HUES48 (cell line): Measurements from ENCODE around the gene CLNK.

Source experiments
- H3K27ac ChIP-seq: one replicate; pipeline ENCODE4 v1.7.0; 2013; ENCODE audit warnings: low read depth, low read length, inconsistent platforms
- H3K27me3 ChIP-seq: 2 replicates; pipeline ENCODE4 v1.6.1; 2013; ENCODE audit warnings: mild to moderate bottlenecking, low read length; ENCODE audit not compliant: control insufficient read depth, insufficient read depth
- H3K36me3 ChIP-seq: 2 replicates; pipeline ENCODE4 v1.6.1; 2013; ENCODE audit warnings: low read length; ENCODE audit not compliant: control insufficient read depth, insufficient read depth
- H3K4me1 ChIP-seq: 2 replicates; pipeline ENCODE4 v1.6.1; 2013; ENCODE audit warnings: mild to moderate bottlenecking, low read length; ENCODE audit not compliant: control insufficient read depth, insufficient read depth
- H3K4me3 ChIP-seq: 2 replicates; pipeline ENCODE4 v1.5.1; 2013; ENCODE audit warnings: mild to moderate bottlenecking, low read depth, low read length
- H3K9ac ChIP-seq: 2 replicates; pipeline ENCODE4 v1.6.1; 2013; ENCODE audit warnings: mild to moderate bottlenecking, low read depth, low read length, moderate library complexity
- H3K9me3 ChIP-seq: 2 replicates; pipeline ENCODE4 v1.6.1; 2013; ENCODE audit warnings: low read length; ENCODE audit not compliant: control insufficient read depth, insufficient read depth

Gene CLNK

DNA sequence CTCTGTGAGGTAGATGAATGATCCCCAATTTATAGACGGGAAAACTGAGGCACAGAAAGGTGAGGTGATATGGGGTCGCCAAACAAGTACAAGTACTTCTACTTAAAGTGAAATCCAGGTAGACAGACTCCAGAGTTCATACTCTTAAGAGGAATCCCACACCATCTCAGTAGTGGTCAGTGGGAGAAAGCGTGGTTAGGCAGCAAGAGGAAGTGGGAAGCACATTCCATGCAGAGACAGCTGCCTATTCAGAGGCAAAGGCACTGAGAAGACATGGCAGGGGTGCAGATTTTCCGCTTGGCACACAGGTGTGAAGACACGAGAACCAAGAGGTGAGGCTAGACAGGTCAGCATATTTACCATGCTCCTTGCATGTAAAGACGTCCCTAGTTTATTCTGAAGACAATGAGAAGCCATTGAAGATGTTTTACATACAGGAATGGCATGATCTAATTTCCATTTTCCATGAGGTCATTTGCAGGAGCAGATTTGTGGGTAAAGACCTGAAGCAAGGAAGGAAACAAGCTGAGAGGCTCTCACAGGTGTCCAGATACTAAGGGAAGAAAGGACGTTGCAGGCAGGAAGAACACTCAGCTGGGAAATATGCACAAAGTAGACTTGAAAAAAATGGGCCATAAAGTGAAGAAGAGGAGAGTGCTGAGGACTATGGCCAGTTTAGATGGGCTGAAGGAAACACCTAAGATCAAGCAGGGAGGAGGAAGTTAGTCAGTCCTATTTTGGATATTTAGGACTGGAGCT, 17.3 kb upstream of the CLNK start:
- H3K4me3 ChIP-seq, result no peak overlapping the region
- H3K36me3 ChIP-seq, result no peaks in the 10 kb centered on the region
- H3K9me3 ChIP-seq, result no peaks in the 10 kb centered on the region
- H3K4me1 ChIP-seq, result peaks cover 3% of the 10 kb centered on the region; the same call in 1 of the 2 replicates
- no peaks in the 10 kb centered on the region for H3K27me3 ChIP-seq
- H3K27ac ChIP-seq, result no peak overlapping the region
- no peak overlapping the region for H3K9ac ChIP-seq

DNA sequence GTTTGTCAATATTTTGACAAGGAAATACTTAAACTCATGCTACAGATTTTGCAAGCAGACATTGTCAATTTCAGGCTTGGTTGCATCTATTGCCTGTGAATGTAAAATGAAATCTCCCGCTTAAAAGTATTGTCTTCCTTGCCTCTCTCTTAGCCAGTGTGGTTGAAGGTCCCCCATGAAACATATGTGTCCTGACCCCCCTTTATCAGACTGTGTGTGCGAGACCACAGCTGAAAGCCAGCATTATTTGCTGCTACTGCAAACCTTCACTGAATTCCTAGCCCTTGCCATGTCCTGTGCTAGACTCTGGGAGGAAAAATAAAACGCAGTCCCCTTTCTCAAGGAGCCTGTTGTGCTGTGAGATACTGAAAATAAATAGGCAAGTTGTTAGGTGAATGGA, 16.6 kb upstream of the CLNK start:
- H3K27ac ChIP-seq, result no peak overlapping the region
- H3K9me3 ChIP-seq, result no peaks in the 10 kb centered on the region
- no peaks in the 10 kb centered on the region for H3K36me3 ChIP-seq
- H3K4me1 ChIP-seq, result peaks cover 3% of the 10 kb centered on the region; the same call in 1 of the 2 replicates
- no peak overlapping the region for H3K4me3 ChIP-seq
- no peak overlapping the region for H3K9ac ChIP-seq
- H3K27me3 ChIP-seq, result no peaks in the 10 kb centered on the region

DNA sequence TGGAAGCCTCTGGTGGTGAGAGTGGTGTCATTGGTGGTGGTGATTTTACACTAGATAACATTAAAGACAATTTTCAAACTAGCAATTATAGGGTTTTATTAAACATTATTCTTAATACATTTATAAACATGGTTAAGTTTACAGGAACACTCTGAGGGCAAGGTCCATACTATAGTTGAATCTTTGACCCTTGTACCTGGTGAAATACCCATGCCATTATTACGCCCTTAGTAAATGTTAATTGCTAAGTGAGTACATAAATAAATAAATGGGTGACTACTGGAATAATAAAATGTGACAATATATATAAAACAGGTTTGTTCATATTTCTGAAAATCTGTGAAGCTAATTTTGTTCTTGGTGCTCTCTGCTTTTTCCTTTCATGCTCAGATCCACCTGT, 13.6 kb upstream of the CLNK start:
- H3K27me3 ChIP-seq, result no peaks in the 10 kb centered on the region
- H3K9ac ChIP-seq, result no peak overlapping the region
- H3K4me1 ChIP-seq, result peaks cover 3% of the 10 kb centered on the region; the same call in 1 of the 2 replicates
- H3K27ac ChIP-seq, result no peak overlapping the region
- H3K9me3 ChIP-seq, result no peaks in the 10 kb centered on the region
- no peaks in the 10 kb centered on the region for H3K36me3 ChIP-seq
- H3K4me3 ChIP-seq, result no peak overlapping the region

- Histone ChIP-seq H3K4me3 (no peak overlapping the region), H3K27me3 (no peaks in the 10 kb centered on the region), H3K9me3 (no peaks in the 10 kb centered on the region), H3K4me1 (peaks cover 3% of the 10 kb centered on the region; the same call in 1 of the 2 replicates), H3K36me3 (no peaks in the 10 kb centered on the region), H3K27ac (no peak overlapping the region), H3K9ac (no peak overlapping the region)
Measured at GRCh38 chr4:10697086-10697485, 12.5 kb upstream of the CLNK start.

DNA sequence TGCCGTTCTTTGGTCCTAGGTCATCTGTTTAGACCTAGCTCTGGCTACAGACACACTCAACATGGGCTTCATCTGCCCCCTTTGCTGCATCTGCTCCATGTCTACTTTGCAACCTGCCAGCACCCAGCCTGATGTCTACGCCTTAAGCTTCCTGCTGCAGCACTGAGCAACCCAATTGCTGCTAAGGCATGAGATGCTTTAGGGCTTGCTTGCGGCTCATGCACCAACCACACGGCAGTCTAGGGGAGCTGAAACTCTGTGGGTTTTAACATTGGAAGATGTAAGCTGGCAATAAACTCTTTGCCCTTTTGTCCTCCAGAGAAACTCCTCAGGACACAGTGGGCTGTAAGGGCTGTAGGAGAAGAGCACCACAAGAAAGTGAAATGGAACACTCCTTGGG, 11.7 kb upstream of the CLNK start:
- H3K27ac ChIP-seq, result no peak overlapping the region
- no peaks in the 10 kb centered on the region for H3K27me3 ChIP-seq
- H3K9ac ChIP-seq, result no peak overlapping the region
- H3K4me1 ChIP-seq, result no peaks in the 10 kb centered on the region
- no peaks in the 10 kb centered on the region for H3K9me3 ChIP-seq
- no peak overlapping the region for H3K4me3 ChIP-seq
- H3K36me3 ChIP-seq, result no peaks in the 10 kb centered on the region

GRCh38 chr4:10694828-10695209, 10.3 kb upstream of the CLNK start:
- H3K27me3 ChIP-seq, result no peaks in the 10 kb centered on the region
- H3K9me3 ChIP-seq, result no peaks in the 10 kb centered on the region
- no peak overlapping the region for H3K4me3 ChIP-seq
- no peak overlapping the region for H3K9ac ChIP-seq
- no peak overlapping the region for H3K27ac ChIP-seq
- no peaks in the 10 kb centered on the region for H3K36me3 ChIP-seq
- H3K4me1 ChIP-seq, result no peaks in the 10 kb centered on the region

DNA sequence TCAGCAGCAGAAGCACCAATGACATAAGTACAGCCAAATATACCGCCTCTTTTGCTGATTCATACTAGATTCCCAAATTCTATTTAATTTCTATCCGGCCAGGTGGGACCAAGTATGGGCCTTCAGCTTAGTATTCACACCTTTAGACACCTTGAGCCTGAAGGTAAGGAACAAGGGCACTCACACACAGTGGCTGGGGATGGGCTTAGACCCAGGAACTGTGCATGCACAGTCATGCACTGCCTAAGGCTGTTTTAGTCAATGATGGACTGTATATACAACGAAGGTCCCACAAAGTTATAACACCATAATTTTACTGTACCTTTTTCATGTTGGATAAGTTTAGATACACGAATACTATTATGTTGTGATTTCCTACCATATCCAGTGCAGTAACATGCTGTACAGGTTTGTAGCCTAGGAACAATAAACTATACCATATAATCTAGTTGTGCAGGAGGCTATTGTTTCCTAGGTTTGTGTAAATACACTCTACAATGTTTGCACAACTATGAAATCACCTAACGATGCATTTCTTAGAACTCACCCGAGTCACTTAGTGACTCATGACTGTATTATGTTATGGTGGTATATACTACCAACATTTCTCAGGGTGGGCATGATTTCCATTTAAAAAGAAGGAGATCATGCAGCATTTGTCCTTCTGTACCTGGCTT, 9.7 kb upstream of the CLNK start:
- no peak overlapping the region for H3K9ac ChIP-seq
- H3K4me3 ChIP-seq, result no peak overlapping the region
- H3K27me3 ChIP-seq, result no peaks in the 10 kb centered on the region
- no peak overlapping the region for H3K27ac ChIP-seq
- no peaks in the 10 kb centered on the region for H3K36me3 ChIP-seq
- no peaks in the 10 kb centered on the region for H3K4me1 ChIP-seq
- no peaks in the 10 kb centered on the region for H3K9me3 ChIP-seq

DNA sequence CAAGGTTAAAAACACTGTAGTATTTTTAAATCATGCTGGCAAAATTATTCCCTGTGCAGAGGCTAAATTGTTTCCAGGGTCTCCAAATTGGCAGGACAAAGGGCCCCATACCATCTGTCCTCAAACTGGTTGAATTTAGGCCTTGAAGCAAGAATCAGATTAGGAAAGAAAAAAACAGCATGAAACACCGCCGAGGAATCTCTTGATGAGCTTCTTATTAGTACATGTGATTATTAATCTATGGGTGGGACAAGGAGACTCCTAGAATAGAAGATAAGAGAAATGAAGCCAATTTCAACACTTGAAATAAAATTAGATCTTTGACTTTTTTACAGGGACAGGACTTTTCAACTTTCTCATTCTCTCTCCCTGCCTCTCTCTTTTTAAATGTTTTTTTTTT, 7.1 kb upstream of the CLNK start:
- no peaks in the 10 kb centered on the region for H3K27me3 ChIP-seq
- no peak overlapping the region for H3K9ac ChIP-seq
- H3K27ac ChIP-seq, result no peak overlapping the region
- no peaks in the 10 kb centered on the region for H3K36me3 ChIP-seq
- no peaks in the 10 kb centered on the region for H3K9me3 ChIP-seq
- H3K4me1 ChIP-seq, result peaks cover 7% of the 10 kb centered on the region; the same call in 1 of the 2 replicates
- no peak overlapping the region for H3K4me3 ChIP-seq

GRCh38 chr4:10690185-10690907, 5.8 kb upstream of the CLNK start:
- Histone ChIP-seq H3K27ac (no peak overlapping the region), H3K36me3 (no peaks in the 10 kb centered on the region)

DNA sequence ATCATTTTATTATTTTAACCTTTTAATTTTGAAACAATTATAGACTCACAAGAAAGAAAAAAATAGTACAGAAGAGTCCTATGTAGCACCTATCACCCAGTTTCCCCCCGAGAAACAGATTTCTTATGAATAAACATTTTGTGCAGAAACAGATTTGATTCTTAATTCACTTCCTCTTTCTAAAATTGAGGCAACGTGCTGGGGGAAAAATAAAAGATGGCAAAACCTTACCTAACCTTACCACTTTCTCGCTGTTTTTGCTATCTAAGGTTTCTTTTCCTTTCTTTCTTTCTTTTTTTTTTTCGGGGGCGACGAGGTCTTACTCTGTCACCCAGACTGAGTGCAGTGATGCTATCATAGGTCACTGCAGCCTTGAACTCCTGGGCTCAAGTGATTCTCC, 4.3 kb upstream of the CLNK start:
- Histone ChIP-seq H3K4me1 (peaks cover 7% of the 10 kb centered on the region; the same call in 1 of the 2 replicates), H3K27ac (no peak overlapping the region), H3K9ac (no peak overlapping the region), H3K27me3 (no peaks in the 10 kb centered on the region), H3K36me3 (no peaks in the 10 kb centered on the region), H3K9me3 (no peaks in the 10 kb centered on the region), H3K4me3 (no peak overlapping the region)

More at GRCh38 chr4:10690185-10690907, 5.8 kb upstream of the CLNK start:
- H3K4me3 ChIP-seq, result no peak overlapping the region
- no peaks in the 10 kb centered on the region for H3K27me3 ChIP-seq
- no peak overlapping the region for H3K9ac ChIP-seq
- H3K9me3 ChIP-seq, result no peaks in the 10 kb centered on the region
- H3K4me1 ChIP-seq, result peaks cover 7% of the 10 kb centered on the region; the same call in 1 of the 2 replicates

GRCh38 chr4:10688022-10688421, 3.5 kb upstream of the CLNK start:
- no peak overlapping the region for H3K9ac ChIP-seq
- no peaks in the 10 kb centered on the region for H3K9me3 ChIP-seq
- H3K36me3 ChIP-seq, result no peaks in the 10 kb centered on the region
- no peak overlapping the region for H3K27ac ChIP-seq
- no peaks in the 10 kb centered on the region for H3K27me3 ChIP-seq
- no peak overlapping the region for H3K4me3 ChIP-seq
- H3K4me1 ChIP-seq, result peaks cover 7% of the 10 kb centered on the region; the same call in 1 of the 2 replicates
